Fibroblast of mammary gland (primary cell): ENCODE results near the gene LRP1.

Experiments used
- DNase-seq: peaks from one replicate; pipeline ENCODE4 v3.0.0-alpha.2; 2010; ENCODE audit warnings: low read depth
- H3K4me3 ChIP-seq: 2 replicates; pipeline ENCODE4 v1.5.1; 2011; ENCODE audit warnings: low read depth, mild to moderate bottlenecking, low read length, moderate library complexity; ENCODE audit not compliant: control insufficient read depth
- CTCF ChIP-seq: conservative IDR thresholded peaks from 2 replicates; pipeline ENCODE4 v1.5.1; 2011; ENCODE audit warnings: low read depth, low read length, inconsistent platforms; ENCODE audit not compliant: control insufficient read depth, insufficient read depth

The LRP1 gene

DNA sequence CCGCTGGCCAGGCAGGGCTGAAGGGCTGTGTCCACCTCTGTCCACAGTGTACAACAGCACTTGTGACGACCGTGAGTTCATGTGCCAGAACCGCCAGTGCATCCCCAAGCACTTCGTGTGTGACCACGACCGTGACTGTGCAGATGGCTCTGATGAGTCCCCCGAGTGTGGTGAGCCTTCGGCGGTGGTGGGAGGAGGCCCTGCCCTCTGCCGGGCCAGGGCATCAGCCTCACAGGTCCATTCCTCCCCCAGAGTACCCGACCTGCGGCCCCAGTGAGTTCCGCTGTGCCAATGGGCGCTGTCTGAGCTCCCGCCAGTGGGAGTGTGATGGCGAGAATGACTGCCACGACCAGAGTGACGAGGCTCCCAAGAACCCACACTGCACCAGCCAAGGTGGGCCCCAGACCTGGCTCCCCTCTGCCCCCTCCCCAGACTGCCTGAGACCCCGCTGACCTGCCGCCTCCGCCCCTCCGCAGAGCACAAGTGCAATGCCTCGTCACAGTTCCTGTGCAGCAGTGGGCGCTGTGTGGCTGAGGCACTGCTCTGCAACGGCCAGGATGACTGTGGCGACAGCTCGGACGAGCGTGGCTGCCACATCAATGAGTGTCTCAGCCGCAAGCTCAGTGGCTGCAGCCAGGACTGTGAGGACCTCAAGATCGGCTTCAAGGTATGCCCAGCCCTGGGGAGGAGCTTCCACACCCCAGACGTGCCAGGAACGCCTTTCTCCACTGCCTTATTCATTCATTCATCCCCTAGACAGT lies 67.5 kb downstream of the LRP1 start:
- TF ChIP-seq CTCF, result no peak
- no peak for DNase-seq
- H3K4me3 ChIP-seq, result no peak overlapping the region

DNA sequence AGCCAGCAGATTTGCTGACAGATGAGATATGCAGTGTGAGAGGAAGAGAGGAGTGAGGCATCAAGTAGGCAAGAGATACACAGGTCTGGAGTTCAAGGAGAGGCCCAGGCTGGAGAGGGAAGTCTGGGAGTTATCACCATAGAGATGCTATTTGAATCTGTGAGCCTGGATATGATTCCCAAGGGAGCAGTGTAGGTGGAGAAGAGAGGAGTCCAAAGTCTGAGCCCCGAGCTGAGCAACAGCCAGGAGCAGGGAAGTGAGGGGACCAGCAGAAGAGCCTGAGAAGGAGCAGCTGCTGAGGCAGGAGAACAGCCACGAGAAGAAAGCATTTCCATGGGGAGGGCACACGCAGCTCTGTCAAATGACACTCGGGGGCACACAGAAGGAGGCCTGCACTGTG lies 68.2 kb downstream of the LRP1 start:
- no peak for TF ChIP-seq CTCF
- DNase-seq, result peak; percentile 33
- H3K4me3 ChIP-seq, result no peak overlapping the region

GRCh38 chr12:57196956-57197355 lies 68.7 kb downstream of the LRP1 start:
- no peak overlapping the region for H3K4me3 ChIP-seq
- no peak for DNase-seq

DNA sequence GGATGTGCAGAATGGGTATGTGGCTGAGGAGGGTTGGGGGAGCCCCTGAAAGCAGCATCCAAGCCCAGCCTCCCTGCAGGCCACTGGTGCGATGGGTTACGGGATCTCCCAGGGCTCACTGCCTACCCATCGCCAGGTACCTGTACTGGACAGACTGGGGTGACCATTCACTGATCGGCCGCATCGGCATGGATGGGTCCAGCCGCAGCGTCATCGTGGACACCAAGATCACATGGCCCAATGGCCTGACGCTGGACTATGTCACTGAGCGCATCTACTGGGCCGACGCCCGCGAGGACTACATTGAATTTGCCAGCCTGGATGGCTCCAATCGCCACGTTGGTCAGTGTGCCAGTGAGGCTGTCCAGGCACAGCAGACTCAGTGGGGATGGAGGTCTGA lies 70.0 kb downstream of the LRP1 start:
- H3K4me3 ChIP-seq, result no peak overlapping the region
- TF ChIP-seq CTCF, result no peak
- no peak for DNase-seq

More at GRCh38 chr12:57196956-57197355, 68.7 kb downstream of the LRP1 start:
- no peak for TF ChIP-seq CTCF

DNA sequence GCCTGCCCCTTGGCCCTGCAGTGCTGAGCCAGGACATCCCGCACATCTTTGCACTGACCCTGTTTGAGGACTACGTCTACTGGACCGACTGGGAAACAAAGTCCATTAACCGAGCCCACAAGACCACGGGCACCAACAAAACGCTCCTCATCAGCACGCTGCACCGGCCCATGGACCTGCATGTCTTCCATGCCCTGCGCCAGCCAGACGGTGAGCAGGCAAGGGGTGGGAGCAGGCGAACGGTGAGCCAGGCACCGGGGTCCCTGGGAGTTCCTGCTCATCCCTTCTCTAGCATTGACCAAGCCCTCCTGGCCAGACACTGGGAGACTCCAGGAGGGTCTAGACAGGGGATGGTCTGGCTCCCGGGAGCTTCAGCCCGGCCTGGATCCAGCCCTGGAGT lies 70.9 kb downstream of the LRP1 start:
- no peak overlapping the region for H3K4me3 ChIP-seq
- DNase-seq, result no peak
- no peak for TF ChIP-seq CTCF

GRCh38 chr12:57200497-57200896 lies 72.2 kb downstream of the LRP1 start:
- no peak for TF ChIP-seq CTCF
- no peak overlapping the region for H3K4me3 ChIP-seq
- no peak for DNase-seq

- no peak for DNase-seq
- no peak for TF ChIP-seq CTCF
- no peak overlapping the region for H3K4me3 ChIP-seq
Observed at GRCh38 chr12:57201219-57201618, 72.9 kb downstream of the LRP1 start.
